Hematopoietic multipotent progenitor cell treated with erythropoietin and hydrocortisone succinate and interleukin-3 and kit ligand, for 15 days (in vitro differentiated cells): ENCODE measurements around the gene GJB3.
"Not testable (repeated sequence)": the region's sequence is repeated elsewhere in the genome, so short reads cannot be mapped to it uniquely, and the experiment has no call there.

ENCODE experiments used
- DNase-seq: peaks from one replicate; pipeline ENCODE4 v3.0.0-alpha.2; 2015; ENCODE audit warnings: low spot score

The GJB3 gene

GRCh38 chr1:34786521-34787325, 5.7 kb downstream of the GJB3 start:
- DNase-seq = peak; percentile 51

DNA sequence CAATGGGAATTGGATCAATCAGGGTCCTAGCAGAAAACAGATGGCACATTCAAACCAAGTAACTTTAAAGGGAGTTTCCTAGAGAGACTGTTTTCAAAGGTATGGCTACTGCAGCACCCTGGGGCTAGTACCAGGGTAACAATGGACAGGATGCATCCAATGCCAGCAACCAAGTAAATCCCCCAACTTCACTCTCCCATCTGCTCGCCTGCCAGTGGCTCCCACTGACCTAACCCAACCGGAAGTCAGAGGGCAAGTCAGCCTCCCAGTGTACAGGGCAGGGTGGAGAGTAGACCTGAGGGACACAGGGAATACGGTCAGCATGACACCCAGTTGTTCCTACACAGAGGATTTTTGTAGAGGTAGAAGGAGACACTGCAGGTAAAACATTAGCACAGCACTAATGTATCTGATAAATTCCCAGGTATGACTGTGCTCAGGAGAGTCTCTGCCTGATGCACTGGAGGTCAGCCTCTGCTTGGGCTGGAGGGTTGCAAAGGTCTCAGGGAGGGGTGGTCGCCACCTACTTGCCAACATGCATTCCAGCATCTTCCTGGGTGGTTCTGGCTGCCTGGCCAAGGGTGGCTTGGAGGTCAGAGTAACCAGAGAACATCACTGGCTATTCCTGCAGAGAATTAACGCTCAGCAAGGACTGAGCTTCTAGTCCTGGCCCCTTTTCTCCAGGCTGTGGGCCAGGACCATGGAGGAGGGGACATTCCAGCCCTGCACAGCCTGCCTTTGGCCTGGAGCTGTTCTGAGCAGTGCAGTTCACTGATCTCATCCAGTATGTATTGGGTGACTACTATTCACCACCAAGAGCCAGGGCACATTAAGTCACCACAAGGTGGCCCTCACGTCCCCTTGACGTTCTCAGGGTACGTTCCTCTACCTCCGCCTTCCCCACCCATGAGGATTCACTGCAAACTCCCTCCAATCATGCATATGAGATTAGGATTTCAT, 6.7 kb downstream of the GJB3 start:
- no peak for DNase-seq

GRCh38 chr1:34790985-34791384, 10.0 kb downstream of the GJB3 start:
- no peak for DNase-seq

GRCh38 chr1:34792424-34792823, 11.4 kb downstream of the GJB3 start:
- no peak for DNase-seq

DNA sequence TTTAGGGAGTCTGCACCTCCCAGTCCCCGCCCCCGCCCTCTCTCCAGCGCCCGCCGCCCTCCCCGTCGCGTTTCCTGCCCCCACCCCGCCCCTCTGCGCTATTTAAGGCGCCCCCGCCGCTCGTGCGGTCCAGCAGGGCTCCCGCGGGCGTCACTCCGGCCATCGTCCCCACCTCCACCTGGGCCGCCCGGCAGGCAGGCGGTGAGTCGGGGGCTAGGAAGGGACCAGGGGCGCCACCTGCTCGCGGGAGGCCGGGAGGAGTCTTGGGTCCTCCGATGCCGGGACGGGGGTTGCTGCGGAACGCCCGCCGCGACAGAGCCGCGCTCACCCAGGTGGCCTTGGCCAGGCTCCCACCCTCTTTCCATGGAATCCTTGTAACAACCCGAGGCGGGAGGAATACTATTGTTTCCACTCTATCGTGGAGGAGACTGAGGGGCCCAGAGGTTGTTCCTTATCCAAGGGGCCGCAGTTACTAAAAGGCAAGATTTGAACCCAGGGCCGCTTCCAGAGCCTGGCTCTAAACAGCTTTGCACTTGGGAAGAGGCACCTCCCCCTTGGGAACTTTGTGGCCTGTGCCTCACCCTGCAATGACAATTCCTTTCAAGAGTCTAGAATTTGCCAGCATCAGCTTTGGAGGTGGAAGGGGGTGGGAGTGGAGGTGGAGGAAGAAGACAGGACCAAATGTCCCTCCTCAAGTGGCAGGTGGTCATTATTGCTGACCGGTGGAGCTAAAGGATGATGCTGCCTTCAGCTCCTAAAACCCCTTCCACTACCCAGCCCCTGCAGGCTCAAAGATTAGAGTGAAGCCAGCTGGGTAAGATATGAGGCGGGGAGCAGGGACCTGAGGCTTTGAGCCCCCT, 12.1 kb downstream of the GJB3 start, which contains the start of gene GJA4:
Gene GJA4 (plus strand): TSS at position 132 of the 860 bp plus-strand sequence. CDS start 1,215 bp downstream, outside the sequence.
- no peak for DNase-seq

DNA sequence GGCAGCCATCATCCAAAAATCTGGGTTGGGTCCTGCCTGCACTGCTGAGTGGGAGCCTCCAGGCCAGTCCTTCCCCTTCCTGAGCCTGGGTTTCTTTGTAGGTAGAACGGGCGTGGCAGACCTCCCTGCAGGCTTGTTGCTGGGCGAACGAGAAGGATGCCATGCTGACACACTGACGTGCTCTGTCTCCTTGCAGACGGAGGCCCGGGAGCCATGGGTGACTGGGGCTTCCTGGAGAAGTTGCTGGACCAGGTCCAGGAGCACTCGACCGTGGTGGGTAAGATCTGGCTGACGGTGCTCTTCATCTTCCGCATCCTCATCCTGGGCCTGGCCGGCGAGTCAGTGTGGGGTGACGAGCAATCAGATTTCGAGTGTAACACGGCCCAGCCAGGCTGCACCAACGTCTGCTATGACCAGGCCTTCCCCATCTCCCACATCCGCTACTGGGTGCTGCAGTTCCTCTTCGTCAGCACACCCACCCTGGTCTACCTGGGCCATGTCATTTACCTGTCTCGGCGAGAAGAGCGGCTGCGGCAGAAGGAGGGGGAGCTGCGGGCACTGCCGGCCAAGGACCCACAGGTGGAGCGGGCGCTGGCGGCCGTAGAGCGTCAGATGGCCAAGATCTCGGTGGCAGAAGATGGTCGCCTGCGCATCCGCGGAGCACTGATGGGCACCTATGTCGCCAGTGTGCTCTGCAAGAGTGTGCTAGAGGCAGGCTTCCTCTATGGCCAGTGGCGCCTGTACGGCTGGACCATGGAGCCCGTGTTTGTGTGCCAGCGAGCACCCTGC, 13.2 kb downstream of the GJB3 start:
- DNase-seq = no peak

DNA sequence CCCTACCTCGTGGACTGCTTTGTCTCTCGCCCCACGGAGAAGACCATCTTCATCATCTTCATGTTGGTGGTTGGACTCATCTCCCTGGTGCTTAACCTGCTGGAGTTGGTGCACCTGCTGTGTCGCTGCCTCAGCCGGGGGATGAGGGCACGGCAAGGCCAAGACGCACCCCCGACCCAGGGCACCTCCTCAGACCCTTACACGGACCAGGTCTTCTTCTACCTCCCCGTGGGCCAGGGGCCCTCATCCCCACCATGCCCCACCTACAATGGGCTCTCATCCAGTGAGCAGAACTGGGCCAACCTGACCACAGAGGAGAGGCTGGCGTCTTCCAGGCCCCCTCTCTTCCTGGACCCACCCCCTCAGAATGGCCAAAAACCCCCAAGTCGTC, 13.8 kb downstream of the GJB3 start:
- no peak for DNase-seq

DNA sequence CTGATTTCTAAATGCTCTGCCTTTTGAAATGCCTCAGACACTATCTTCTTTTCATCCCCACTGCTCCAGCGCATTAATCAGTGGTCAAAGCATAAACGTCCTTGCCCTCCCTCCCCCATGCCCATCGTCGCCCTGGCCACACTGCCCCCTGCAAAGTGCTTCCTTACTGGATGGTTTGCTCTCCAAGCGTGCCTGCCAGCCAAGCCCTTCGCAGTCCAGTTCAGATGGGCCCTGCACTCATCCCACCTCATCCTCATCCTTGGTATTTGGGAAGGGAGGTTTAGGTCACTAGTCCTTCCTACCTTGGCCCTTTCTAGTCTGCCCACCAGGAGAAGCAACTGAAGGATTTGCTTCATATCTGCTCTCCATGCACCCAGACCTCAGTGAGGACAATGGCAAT, 14.9 kb downstream of the GJB3 start:
- DNase-seq = no peak

DNA sequence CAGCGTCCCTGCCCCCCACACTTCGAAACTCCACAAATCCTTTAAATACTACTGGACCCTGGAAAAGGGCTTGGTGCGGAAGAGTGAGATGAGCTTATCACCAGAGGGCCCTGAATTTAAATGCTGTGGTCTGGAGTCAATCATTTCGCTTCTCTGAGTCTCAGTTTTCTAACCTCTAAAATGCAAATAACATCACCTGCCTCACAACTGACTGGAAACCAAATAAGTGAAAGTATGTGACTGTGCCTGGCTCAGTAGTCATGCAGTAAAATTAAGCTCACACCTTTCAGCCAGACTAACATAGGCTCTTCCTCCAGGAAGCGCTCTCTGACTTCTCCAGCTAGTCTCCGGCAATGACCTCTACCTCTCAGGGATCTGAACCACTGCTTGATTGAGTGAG, 16.0 kb downstream of the GJB3 start:
- no peak for DNase-seq

GRCh38 chr1:34800214-34800613, 19.2 kb downstream of the GJB3 start:
- DNase-seq = no peak

GRCh38 chr1:34803770-34804169, 22.8 kb downstream of the GJB3 start:
- no peak for DNase-seq

- DNase-seq = no peak
Observed at GRCh38 chr1:34806396-34806795, 25.4 kb downstream of the GJB3 start.

GRCh38 chr1:34808051-34808810, 27.2 kb downstream of the GJB3 start:
- DNase-seq = no peak

DNA sequence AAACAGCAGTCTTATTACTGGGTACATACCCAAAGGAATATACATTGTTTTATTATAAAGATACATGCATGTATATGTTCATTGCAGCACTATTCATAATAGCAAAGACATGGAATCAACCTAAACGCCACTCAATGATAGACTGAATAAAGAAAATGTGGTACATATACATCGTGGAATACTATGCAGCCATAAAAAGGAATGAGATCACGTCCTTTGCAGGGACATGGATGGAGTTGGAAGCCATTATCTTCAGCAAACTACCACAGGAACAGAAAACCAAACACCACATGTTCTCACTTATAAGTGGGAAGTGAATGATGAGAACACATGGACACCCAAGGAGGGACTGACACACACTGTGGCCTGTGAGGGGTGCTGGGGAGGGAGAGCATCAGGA, 29.8 kb downstream of the GJB3 start:
- not testable (repeated sequence) for DNase-seq

- DNase-seq = no peak
Observed at GRCh38 chr1:34816332-34816731, 35.3 kb downstream of the GJB3 start.

DNA sequence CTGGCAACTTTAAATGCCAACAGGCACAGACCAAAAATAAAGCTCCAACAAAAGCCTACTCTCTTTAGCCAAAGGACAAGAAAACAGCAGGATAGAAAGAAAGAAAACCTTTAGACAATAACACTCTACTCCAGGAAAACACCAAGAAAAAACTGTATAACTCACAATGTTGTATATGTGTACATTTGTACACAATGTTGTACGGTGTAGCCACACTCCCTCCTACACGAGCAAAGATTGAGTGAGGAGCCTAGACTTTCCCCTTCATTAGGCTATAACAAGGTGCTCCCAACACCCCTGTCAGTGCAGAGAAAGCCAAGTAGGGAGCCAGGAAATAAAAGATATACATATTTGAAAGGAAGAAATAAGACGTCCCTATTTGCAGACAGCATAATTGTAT, 35.8 kb downstream of the GJB3 start:
- DNase-seq = no peak

- DNase-seq = not testable (repeated sequence)
Observed at GRCh38 chr1:34818862-34819261, 37.8 kb downstream of the GJB3 start.

DNA sequence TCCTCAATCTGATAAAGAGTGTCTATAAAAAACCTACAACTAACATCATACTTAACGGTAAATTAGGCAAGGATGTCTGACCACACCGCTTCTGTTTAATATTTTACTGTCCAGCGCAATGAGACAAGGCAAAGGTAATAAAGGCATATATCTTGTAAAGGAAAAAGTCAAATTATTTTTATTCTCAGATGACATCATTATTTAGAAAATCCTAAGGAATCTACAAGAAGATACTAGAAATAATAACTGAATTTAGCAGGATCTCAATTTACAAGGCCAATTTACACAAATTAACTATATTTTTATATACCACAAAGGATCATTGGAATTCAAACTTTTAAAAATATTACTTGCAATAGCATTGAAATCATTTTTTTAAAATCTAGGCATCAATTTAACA, 41.2 kb downstream of the GJB3 start:
- no peak for DNase-seq

DNA sequence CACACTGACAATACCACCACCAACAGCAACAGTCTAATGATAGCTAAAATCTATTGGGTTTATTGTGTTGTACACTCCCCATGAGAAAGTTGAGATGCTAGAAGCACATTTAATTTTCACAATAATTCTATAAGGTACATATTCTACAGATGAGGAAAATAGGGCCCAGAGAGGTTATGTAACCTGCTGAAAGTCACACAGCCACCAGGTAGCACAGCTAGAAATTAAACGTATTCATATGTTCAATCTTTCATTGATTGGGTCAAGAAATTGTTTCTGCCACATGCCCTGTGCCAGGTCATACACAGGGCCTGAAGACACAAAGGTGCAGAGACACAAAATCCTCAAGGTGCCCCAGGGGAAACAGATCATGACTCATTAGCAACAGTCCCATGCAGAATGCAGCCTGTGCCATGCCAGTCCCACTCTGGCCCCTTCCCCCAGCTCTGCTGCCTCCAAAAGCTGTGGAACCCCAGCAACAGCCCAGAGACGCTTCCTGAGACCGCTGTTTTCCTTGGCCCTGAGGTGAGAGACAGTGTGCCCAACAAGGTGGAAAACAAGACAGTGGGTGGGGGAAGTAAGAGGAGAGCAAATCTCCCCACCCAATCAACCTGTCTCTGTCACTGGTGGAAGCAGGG, 43.9 kb downstream of the GJB3 start:
- no peak for DNase-seq
